Activated CD8-positive, alpha-beta memory T cell treated with anti-CD3 and anti-CD28 coated beads, Interleukin-2, amount 50 U/mL, for 48 hours (primary cell): Measurements from ENCODE around the gene HFE.
A peak's percentile ranks its signal among the peaks of the same experiment; 100 is the strongest.
"Not testable (repeated sequence)": the region's sequence is repeated elsewhere in the genome, so short reads cannot be mapped to it uniquely, and the experiment has no call there.

Source experiments
- DNase-seq: peaks from one replicate; pipeline ENCODE4 v3.0.0-alpha.2; 2020

HFE gene

DNA sequence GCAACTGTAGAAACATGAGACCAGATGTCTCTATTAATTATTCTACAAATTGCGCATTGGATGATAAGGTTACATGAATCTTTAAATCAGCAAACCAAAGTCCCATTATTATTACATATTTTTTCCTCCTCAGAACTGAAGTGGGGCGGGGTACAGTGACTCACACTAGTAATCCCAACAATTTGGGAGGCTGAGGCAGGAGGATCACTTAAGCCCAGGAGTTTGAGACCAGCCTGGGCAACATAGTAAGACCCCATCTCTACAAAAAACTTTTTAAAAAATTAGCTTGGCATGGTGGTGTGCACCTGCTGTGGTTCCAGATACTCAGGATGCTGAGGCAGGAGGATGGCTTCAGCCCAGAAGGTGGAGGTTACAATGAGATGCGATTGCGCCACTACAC, 29.0 kb downstream of the HFE start:
- DNase-seq, result no peak

DNA sequence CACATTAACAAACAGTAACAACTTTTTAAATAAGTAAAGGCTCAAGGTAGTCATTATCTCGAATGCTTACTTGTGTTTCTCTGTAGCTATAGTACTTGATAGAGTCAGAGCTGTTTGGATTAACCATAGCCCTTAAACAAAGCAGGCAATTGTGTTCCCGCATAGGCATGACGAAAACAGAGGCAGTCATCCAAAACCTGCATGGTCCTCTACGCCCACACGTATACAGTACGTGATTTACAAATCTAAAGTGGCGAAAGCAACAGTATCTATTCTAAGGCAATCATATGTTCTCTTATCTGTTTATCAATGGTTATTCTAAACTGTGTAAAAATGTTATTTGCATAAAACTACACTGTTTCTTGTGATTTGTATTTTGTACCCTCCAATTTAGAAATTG, 31.8 kb downstream of the HFE start:
- no peak for DNase-seq

DNA sequence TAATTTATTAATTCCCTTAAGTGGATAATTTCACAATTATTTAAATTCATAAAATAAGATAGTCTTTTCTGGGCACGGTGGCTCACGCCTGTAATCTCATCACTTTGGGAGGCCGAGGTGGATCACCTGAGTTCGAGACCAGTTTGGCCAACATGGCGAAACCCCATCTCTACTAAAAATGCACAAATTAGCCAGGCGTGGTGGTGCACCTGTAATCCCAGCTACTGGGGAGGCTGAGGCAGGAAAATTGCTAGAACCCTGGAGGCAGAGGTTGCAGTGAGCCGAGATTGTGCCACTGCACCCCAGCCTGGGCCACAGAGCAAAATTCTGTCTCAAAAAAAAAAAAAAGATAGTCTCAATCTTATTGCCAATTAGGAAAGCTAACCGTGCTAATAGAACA, 32.9 kb downstream of the HFE start:
- DNase-seq, result not testable (repeated sequence)

DNA sequence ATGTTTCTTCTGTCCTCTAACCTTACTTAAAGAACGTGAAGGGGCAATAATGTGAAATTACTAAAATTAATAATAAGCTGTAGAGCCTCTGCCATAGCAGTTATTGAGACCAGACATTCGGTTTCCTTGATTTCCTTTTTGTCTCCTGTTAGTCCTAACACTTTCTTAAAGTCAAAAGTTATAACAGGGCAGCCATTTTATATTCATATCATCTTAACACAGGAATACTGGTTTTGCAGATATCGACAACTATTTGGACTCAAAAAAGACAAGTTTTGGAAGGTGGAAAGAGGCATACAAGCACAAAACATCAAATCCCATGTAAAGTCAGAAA, 33.5 kb downstream of the HFE start:
- no peak for DNase-seq

DNA sequence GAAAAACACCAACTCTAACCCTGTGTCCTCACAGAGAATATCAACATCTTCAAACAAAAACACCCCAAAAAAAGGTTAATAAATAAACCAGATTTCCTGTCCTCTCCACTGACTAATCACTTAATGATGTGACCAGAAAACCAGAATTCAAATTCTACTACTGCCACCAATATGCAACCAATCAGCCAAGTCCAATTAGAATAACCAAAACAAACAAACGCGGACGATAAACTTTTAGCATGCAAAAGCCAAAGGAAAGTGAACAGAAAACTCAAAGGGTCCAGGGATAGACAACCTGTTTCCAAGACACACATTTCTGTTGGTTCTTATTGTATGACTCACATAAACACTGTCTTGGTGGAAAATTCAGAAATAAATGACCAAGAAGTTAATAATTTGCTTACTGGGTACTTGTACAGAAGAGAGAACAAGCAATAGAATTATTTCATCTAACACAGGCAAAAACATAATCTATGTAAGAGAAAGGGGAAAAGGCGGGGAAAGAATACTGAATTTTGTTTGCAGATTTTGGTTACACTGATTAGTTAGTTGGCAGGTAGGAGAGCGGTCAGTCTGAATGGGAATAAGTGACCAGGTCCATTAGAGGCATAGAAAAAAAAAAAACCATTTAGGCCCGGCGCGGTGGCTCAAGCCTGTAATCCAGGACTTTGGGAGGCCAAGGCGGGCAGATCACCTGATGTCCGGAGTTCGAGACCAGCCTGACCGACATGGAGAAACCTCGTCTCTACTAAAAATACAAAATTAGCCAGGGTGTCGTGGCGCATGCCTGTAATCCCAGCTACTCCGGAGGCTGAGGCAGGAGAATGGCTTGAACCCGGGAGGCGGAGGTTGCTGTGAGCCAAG, 34.1 kb downstream of the HFE start:
- no peak for DNase-seq

DNA sequence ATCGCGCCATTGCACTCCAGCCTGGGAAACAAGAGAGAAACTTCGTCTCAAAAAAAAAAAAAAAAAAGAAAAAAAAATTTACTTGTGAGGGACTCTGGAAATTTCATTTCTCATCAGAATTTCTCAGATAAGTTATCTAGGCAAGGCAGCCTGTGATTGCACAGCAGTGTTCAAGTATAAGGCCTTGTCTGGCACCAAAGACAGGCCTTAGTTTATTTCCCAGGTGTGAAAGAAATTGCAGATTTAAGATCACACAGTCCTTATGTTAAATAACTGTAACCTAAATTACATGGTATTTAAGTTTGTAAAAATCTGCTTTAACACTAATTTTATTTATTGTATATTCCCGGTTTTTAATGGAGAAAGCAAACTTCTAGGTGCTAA, 34.8 kb downstream of the HFE start:
- DNase-seq, result no peak

DNA sequence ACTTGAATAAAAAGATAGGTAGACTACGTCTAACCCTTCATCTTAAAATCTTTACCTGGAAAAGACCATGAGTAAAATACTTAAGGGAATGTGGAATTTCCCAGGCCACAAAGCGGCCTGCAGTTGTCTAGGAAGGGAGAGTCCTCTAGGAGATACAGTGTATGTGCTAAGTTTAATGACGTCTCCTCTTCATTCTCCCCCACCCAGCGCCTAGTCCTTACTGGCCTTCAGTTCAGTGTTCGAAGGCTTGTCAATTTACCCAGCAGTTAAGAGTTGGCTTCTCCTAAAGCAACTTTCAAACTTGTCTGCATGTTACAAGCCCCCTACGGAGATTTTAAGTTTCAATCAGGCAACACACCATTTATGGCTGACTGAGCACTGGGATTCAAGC, 35.2 kb downstream of the HFE start:
- DNase-seq, result no peak

DNA sequence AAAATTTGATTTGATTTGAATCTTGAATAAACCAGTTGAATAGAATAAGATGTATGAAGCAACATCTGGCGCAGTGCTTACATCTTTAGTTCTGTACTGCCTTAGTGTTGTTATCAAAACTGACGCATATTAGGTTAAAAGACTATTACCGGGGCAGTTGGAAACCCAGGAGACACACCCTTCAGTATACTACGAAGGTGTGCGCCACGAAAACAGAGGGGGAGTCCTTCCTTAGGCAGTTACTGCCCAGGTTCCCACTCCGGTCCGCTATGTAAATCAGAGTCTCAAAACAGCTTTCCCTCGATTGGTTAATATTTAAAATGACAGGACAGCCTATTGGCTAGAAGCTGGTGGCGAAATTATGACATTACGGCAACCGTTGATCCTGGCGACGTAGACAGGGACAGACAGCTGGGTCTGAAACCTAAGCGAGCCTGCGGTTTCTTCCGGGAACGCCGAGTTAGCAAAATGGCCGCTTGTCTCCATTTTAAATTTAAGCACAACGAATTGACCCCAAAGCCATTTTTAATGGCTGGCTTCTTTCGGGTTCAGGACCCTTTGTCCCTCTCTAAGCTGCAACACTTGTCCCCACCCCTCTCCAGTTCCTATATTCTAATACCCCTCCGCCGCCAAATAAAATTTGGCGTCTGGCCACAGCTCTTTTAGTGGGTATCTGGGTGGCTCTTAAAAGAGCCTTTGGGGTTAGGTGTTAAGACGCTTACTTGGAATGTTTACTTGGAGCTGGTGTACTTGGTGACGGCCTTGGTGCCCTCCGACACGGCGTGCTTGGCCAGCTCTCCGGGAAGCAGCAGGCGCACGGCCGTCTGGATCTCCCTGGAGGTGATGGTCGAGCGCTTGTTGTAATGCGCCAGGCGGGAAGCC, 35.8 kb downstream of the HFE start:
- DNase-seq, result peak; percentile 91

DNA sequence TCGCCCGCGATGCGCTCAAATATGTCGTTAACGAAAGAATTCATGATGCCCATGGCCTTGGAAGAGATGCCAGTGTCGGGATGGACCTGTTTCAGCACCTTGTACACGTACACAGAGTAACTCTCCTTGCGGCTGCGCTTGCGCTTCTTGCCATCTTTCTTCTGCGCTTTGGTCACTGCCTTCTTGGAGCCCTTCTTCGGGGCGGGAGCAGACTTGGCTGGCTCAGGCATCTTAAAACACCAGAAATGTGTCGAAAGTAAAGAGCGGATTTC, 36.4 kb downstream of the HFE start:
- DNase-seq, result peak; percentile 90

DNA sequence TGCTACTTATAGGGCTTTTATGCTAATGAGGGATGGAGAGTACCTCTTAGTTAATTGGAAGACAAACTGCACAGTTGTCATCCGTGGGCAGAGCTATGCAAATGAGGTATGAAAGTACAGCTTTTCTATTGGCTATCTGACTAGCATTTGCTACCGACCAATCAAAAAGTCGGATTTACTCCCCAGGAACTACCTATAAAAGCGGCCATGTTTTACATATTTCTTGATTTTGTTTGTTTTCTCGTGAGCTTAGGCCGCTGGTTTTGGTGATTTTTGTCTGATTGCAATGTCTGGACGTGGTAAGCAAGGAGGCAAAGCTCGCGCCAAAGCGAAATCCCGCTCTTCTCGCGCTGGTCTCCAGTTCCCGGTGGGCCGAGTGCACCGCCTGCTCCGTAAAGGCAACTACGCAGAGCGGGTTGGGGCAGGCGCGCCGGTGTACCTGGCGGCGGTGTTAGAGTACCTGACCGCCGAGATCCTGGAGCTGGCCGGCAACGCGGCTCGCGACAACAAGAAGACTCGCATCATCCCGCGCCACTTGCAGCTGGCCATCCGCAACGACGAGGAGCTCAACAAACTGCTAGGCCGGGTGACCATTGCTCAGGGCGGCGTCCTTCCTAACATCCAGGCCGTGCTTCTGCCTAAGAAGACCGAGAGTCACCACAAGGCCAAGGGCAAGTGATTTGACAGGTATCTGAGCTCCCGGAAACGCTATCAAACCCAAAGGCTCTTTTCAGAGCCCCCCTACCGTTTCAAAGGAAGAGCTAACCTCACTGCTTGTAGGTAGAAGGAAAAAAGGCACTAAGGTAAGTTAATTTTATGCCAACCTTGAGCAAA, 36.9 kb downstream of the HFE start:
- DNase-seq, result peak; percentile 86

DNA sequence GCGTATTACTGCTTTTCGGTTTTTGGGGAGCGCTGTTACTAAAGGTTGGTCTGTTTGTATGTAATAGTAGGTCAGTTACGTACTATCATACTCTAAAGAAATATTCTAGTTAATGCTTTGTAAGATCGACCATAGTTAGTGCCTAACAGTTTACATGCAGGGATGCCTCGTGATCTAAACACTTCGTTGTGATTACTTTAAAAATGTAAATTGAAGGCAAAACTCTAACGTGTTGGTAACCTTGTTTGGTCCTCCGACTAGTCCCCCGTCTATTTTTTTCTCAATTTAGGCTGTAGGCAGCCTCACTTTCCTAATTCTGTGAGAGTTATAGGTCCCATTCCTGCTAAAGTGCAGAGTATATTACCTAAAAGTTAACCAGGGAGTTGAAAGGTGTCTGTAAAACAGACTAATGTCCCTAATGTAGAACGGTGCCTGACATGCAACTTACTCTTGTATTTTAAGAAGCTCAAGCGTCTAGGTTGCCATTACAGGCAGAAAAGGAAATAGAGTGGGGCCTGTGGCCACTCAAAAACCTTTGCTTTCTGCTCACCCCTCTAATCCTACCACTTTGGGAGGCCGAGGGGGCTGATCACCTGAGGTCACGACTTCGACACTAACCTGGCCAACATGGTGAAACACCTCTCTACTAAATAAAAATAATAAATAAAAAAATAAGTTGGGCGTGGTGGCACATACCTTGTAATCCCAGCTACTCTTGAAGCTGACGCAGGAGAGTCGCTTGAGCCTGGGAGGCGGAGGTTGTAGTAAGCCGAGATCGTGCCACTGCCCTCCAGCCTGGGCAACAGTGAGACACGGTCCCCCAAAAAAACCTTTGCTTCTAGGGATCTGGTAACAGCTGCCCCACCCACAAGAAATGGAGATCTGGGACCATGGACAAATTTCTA, 37.8 kb downstream of the HFE start:
- DNase-seq, result peak; percentile 63

DNA sequence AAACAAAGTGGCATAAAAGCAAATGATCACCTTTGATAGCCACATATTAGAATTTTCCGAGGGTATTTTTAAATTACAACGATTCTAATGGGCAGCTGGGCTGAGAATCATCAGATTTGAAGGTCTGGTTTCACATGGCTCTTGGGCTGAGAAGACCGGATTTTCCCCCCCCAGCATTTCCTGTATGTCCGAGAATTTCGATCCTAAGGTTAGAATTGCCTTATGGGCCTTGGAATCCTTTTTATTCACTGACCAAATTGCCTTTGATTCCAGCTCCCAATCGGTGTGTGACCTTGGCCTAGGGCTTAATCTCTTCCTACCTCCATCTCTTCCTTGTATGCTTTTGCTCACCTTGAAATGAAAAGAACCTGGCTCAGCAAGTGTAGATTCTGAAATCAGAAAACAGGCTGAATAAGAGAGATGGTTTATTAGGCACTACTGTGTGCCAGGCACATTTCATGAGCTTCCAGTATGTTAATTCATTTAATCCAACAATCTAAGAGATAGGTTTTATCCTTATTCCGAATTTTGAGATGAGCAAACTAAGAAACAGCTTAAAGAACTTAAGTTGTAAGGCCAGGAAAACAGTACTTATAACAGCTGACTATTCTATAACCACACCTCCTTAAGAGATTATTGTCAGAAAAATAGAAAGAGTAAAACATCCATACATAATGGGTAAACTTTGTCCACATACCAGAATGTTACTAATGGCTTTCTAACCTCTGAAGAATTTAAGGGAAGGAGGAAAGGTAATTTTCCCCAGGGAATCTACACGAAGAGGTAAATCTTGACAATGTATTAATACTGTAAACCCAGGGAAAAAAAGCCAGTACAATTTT, 39.4 kb downstream of the HFE start:
- DNase-seq, result no peak

DNA sequence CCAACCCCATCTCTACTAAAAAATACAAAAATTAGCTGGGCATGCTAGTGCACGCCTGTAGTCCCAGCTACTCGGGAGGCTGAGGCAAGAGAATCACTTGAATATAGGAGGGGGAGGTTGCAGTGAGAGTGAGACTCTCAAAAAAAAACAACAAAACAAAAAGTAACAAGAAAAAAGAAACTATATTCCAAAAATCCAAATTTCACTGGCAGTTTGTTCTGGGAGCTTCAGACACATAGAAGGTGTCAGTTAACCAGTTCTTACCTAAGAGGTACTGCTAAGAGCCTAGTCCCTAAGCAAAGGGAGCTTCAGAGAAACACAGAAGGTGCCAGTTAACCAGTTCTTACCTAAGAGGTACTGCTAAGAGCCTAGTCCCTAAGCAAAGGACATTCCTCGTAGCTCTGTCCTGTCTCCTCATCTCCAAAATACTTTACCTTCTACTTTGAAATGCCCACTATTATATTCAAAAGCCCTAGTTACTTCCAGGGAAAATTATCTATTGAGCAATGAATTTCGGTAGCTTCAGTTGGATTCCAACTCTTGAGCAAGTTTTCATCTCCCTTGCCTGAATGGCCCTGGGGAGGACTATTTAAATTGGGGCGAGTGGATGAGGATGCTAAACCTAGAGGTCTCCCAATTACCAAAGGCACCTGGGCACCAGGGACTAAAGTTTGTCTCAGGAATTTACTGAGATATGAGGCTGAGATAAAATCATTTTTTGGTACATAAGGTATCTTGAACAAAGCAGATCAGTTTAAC, 41.0 kb downstream of the HFE start:
- DNase-seq, result no peak

DNA sequence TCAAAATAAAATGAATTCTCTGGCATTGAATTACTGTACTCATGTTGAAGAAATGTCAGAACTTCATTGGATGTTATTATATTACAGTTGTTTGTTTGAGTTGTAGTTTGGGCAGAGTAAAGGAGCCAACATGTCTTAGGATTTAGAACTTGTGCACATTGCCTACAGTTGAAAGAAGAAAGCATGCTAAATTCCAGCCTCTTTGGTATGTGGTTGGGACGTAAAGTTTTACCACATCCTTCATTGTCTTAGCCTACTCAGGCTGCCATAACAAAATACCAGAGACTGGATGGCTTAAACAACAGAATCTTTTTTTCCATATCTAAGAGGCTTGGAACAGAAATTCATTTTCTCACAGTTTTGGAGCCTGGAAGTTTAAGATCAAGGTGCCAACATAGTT, 42.4 kb downstream of the HFE start:
- no peak for DNase-seq

DNA sequence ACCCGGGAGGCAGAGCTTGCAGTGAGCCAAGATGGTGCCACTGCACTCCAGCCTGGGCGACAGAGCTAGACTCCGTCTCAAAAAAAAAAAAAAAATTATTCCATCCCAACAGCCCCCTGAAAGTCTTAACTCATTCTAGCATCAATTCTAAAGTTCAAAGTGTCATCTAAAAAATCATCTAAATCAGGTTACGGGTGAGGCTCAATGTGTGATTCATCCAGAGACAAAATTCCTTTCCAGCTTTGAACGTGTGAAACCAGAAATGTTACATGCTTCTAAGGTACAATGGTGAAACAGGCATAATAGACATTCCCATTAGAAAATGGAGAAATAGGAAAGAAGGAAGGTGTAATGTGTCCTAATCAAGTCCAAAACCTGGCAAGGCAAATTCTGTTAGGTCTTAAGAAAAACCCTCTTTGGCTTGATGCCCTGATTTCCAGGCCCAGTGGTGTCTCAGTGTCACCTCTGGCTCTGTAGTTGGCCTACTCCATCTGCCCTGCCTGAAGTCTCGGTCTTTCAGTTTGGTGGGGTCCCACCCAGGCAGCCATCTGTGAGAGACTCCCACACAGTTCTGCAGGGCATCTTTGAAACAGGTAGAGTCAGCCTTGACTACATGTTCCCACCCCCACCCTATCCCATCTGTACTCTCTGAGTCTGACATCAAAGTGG, 43.5 kb downstream of the HFE start:
- DNase-seq, result no peak

DNA sequence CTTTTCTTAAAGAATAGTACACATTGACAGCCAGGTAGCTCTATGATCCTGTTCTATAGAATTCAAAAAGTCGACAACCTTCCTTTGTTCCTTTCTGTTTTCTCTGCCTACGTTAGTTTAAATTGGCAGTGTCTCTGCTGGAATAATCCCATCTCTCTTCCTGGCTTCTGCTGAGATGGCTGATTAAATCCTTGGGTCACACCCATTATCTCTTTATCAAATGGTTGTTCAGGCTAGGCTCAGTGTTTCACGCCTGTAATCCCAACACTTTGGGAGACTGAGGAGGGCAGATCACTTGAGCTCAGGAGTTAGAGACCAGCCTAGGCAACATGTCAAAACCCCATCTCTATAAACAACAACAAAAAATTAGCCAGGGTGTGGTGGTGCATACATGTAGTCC, 44.4 kb downstream of the HFE start:
- DNase-seq, result no peak

DNA sequence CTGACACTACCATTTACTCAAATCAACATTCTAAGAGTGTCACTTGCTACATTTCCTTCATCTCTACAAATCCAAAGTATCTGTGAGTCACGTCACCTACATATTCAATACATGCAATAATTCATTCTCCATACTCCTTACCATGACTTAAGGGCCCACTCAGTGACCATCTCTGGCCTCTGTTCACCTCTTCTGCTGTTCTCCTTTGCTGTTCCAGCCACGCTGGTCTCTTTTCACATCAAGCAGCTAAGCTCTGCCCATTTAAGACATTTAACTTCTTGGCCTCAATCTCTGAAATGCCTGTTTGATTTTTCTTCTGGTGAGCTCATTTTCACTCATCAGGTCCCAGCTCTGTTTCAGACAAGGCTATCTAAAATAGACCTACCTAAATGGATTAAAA, 46.5 kb downstream of the HFE start:
- DNase-seq, result no peak

DNA sequence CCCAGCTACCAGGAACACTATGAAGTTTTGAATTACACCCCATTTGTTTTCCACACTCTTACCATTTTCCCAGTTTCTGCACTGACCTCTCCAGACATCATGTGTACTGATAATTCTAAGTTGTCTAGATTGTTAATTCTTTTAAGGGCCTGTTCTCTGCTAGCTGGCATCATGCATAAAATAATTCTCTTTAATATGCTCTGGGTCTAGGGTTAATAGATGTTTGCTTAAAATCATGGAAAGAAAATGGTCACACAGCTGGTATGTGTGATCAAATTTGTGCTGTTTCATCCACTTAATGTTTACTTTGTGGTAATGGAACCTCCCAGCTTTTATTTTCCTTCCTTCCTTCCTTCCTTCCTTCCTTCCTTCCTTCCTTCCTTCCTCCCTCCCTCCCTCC, 49.1 kb downstream of the HFE start:
- DNase-seq, result no peak

DNA sequence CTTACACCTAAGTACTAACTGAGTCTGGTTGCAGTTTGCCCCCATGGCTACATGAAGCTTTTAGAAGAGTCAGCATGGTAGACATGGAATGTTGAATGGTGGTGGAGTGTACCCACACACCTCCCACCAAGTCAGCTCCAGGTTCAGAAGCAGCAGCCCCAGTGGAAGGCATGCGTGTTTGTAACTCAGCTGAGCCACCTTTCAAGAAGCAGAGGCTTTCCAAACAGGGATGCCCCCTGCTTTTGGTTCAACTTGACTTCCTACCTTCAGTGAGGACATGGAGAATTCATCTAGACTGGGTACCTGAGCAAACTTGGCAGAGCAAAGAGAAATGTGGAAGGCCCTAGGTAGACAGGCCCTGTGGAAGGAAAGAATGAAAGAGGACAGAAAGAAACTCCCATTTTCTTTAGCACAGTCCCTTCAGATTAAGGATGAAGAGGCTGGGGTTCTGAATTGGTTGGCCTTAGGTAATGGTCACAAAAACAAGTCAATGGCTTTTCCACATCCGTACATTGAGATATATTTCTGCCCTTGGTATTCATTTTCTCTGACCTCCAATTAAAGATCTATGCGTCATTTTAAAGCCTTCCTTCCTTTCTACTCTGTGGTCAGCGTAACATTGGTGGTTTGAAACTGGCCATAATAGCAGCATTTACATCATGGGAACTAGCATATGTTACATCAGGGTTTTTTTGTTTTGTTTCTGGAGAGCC, 53.2 kb downstream of the HFE start:
- no peak for DNase-seq

DNA sequence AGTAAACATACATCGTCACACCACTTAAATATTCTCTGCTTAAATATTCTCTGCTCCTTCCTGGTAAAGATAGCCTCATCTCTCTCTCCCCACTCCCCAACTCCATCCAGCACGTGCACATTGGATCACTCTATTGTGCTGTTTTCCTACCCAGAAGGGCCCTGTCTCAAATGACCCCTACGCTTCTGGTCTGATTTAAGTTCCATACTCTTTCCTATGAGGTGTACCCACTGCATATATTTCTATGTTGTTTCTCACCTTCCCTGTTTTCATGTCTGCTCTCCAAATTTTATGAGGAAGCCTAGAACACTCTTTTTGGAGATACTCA, 53.7 kb downstream of the HFE start:
- no peak for DNase-seq
